ENCODE measurements around the gene RAB3GAP1. TPM values are rescaled to one million over a fixed set of nuclear protein-coding genes. Genes with fewer than 3 reads are reported as not detected.

RAB3GAP1 gene
- total and polyA plus RNA-seq, 12 donors = 12.9 to 48.5 (median 33.8) TPM

DNA sequence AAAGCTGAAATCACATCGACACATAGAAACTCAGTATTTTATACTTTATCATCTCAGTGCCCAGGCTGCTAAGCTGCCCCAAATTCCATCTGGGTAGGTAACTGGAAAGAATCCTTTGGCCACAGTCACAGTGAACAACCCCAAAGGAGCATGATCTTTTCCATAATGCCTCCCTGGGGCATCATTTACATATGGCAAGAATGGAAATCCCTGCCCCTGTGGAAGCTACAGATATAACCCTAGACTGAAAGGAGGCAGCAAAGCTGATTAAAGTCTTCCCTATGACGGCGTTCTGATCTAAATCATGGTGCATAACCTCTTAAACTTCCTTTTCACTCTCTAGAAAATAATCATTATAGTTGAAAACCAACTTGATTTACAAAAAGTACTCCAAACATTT is 46.3 kb upstream of the RAB3GAP1 start:
- WGBS, 4 donors = 58 to 60% (median 58%) methylated on average over 3 of the region's 3 CpGs
- no peak for TF ChIP-seq POLR2A (IDR thresholded peaks at IDR 0.05)
- no peaks in the 10 kb centered on the region for H3K36me3 ChIP-seq (replicated peaks in 1 of 2)
- peaks cover 0 to 5% of the 10 kb centered on the region in 2 donors for H3K4me1 ChIP-seq (replicated peaks in 1 of 2)
- no peak overlapping the region for H3K27ac ChIP-seq
- H3K4me3 ChIP-seq = no peak overlapping the region
- no peaks in the 10 kb centered on the region for H3K27me3 ChIP-seq
- H3K9me3 ChIP-seq (replicated peaks in 1 of 3) = no peaks in the 10 kb centered on the region
- no peak for DNase-seq
- intact Hi-C loops (cut with DNase I) = loop anchor here in 1 of 2 donors (10.0 kb wide), 1 partner anchor 599 kb away; no protein-coding TSS in a partner anchor

DNA sequence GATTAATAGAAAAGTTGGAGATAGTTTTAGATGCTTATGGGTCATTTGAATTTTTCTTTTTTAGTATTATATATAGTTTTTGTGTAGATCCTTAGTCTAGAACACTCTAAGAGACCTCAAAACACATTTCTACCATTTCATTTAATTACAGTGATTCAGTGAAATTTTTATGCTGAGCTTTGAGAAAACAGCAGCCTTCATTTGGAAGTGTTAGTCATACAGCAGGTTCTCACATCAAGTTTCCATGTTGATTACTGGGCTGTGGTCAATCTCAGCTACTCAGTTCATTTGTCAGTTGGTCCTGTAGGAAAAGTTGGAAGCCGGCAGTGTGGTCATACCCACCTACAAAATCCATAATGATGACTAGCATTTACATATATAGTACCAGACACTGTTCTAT is 42.8 kb upstream of the RAB3GAP1 start:
- no peak for DNase-seq
- Histone ChIP-seq H3K27me3 (peaks cover 5% of the 10 kb centered on the region), H3K27ac (no peak overlapping the region), H3K4me1 (replicated peaks in 1 of 2) (no peaks in the 10 kb centered on the region), H3K4me3 (no peak overlapping the region), H3K36me3 (replicated peaks in 1 of 2) (no peaks in the 10 kb centered on the region), H3K9me3 (replicated peaks in 1 of 3) (no peaks in the 10 kb centered on the region)
- TF ChIP-seq POLR2A (IDR thresholded peaks at IDR 0.05) = no peak
- TF ChIP-seq, protein P1, sequence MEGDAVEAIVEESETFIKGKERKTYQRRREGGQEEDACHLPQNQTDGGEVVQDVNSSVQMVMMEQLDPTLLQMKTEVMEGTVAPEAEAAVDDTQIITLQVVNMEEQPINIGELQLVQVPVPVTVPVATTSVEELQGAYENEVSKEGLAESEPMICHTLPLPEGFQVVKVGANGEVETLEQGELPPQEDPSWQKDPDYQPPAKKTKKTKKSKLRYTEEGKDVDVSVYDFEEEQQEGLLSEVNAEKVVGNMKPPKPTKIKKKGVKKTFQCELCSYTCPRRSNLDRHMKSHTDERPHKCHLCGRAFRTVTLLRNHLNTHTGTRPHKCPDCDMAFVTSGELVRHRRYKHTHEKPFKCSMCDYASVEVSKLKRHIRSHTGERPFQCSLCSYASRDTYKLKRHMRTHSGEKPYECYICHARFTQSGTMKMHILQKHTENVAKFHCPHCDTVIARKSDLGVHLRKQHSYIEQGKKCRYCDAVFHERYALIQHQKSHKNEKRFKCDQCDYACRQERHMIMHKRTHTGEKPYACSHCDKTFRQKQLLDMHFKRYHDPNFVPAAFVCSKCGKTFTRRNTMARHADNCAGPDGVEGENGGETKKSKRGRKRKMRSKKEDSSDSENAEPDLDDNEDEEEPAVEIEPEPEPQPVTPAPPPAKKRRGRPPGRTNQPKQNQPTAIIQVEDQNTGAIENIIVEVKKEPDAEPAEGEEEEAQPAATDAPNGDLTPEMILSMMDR (IDR thresholded peaks at IDR 0.05) = no peak
- intact Hi-C loops (cut with DNase I) = loop anchor here in 1 of 2 donors (10.0 kb wide), 1 partner anchor 595 kb away; no protein-coding TSS in a partner anchor
- 80 to 97% (median 94%) methylated on average over 1 of the region's 1 CpG for WGBS, 4 donors

DNA sequence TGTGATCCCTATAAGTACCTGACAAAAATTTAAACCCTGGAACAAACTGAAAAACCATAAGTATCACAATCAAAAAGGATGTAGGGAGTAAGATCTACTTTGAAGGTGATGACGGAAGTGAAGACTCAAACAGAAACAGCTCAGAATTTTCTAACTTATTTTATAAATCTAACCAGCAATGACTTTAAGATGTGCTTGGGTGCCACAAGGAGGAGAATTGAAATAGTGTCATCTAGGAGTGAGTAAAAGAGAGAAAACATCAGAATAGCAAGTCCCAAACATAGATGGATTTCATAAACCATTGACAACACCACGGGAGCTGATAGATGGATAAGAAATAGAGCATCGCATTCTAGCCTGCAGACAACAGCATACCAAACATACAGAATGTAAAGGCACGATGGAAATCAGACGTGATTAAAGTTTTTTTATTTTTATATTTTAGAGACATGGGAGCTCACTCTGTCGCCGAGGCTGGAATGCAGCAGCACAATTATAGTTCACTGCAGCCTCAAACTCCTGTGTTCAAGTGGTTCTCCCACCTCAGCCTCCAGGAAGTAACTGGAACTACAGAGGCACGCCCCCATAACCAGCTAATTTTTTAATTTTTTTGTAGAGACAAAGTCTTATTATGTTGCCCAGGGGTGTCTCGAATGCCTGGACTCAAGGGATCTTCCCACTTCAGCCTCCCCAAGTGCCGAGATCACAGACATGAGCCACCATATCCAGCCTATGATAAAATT is 41.7 kb upstream of the RAB3GAP1 start:
- TF ChIP-seq, protein P1 (IDR thresholded peaks at IDR 0.05) = no peak
- TF ChIP-seq POLR2A (IDR thresholded peaks at IDR 0.05) = no peak
- intact Hi-C loops (cut with DNase I) = no loop called here
- H3K27ac ChIP-seq = no peak overlapping the region
- H3K4me3 ChIP-seq = no peak overlapping the region
- no peak for DNase-seq
- peaks cover 5% of the 10 kb centered on the region for H3K27me3 ChIP-seq
- H3K4me1 ChIP-seq (replicated peaks in 1 of 2) = no peaks in the 10 kb centered on the region
- H3K36me3 ChIP-seq (replicated peaks in 1 of 2) = no peaks in the 10 kb centered on the region
- H3K9me3 ChIP-seq (replicated peaks in 1 of 3) = no peaks in the 10 kb centered on the region
- 78 to 87% (median 80%) methylated on average over 10 of the region's 10 CpGs for WGBS, 4 donors

DNA sequence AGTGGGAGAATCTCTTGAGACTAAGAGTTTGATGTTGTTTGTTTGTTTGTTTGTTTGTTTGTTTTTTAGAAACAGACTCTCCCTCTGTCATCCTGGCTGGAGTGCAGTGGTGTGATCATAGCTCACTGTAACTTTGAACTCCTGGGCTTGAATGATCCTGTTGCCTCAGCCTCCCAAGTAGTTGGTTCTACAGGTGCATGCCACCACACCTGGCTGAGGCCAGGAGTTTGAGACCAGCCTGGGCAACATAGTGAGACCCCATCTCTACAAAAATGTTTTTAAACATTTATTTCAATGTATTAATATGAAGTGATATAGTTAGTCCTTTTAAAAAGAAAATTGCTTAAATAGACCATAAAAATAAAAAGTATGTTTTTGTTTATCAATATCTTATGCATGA is 40.5 kb upstream of the RAB3GAP1 start:
- no peak overlapping the region for H3K4me3 ChIP-seq
- H3K4me1 ChIP-seq (replicated peaks in 1 of 2) = no peaks in the 10 kb centered on the region
- H3K27me3 ChIP-seq = peaks cover 5% of the 10 kb centered on the region
- intact Hi-C loops (cut with DNase I) = no loop called here
- no peaks in the 10 kb centered on the region for H3K36me3 ChIP-seq (replicated peaks in 1 of 2)
- DNase-seq = no peak
- H3K9me3 ChIP-seq (replicated peaks in 1 of 3) = no peaks in the 10 kb centered on the region
- TF ChIP-seq, protein P1 (IDR thresholded peaks at IDR 0.05) = no peak
- TF ChIP-seq POLR2A (IDR thresholded peaks at IDR 0.05) = no peak
- no peak overlapping the region for H3K27ac ChIP-seq

DNA sequence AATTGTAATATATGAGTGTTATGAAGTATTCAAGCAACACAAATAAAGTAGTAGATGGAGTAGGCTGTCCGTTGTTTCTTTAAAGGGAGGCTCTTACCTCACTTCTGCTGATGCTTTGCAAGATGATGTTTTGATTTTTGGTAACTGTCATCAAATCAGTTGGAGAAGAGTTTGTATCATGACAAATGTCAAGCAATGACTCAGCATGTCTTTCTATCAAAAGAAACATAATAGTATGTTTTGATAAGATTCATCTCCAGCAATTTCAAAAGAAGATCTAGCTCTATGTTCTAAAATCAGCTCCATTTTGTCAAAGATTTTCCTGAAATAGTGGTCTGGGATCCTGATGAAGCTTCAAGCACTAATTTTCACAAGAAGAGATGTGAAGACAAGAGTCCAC is 30.5 kb upstream of the RAB3GAP1 start:
- Histone ChIP-seq H3K4me3 (no peak overlapping the region), H3K9me3 (replicated peaks in 1 of 3) (no peaks in the 10 kb centered on the region), H3K36me3 (replicated peaks in 1 of 2) (no peaks in the 10 kb centered on the region), H3K4me1 (replicated peaks in 1 of 2) (no peaks in the 10 kb centered on the region), H3K27me3 (no peaks in the 10 kb centered on the region), H3K27ac (no peak overlapping the region)
- TF ChIP-seq POLR2A (IDR thresholded peaks at IDR 0.05) = no peak
- TF ChIP-seq, protein P1 (IDR thresholded peaks at IDR 0.05) = no peak
- no peak for DNase-seq
- 79 to 92% (median 88%) methylated on average over 1 of the region's 1 CpG for WGBS, 4 donors
- intact Hi-C loops (cut with DNase I) = no loop called here

All from adrenal gland (tissue), 12 donors.